GM19193 (cell line): Measurements from ENCODE around the gene PI4K2A.

Experiments
- POLR2A ChIP-seq: IDR thresholded peaks from 4 replicates; pipeline ENCODE4 v1.6.1; 2011; ENCODE audit not compliant: insufficient read depth, insufficient read length; ENCODE audit errors: extremely low read depth

Gene PI4K2A

GRCh38 chr10:97648562-97649404 is 8.3 kb downstream of the PI4K2A start:
- TF ChIP-seq POLR2A = no peak

GRCh38 chr10:97650726-97651125 is 10.3 kb downstream of the PI4K2A start:
- TF ChIP-seq POLR2A = no peak

GRCh38 chr10:97651773-97652172 is 11.3 kb downstream of the PI4K2A start:
- TF ChIP-seq POLR2A = no peak

- no peak for TF ChIP-seq POLR2A
Measured at GRCh38 chr10:97656777-97657176, 16.3 kb downstream of the PI4K2A start.

- no peak for TF ChIP-seq POLR2A
Measured at GRCh38 chr10:97659589-97659988, 19.1 kb downstream of the PI4K2A start.

GRCh38 chr10:97664282-97664850 is 23.9 kb downstream of the PI4K2A start:
- no peak for TF ChIP-seq POLR2A

GRCh38 chr10:97666992-97667391 is 26.5 kb downstream of the PI4K2A start:
- no peak for TF ChIP-seq POLR2A

GRCh38 chr10:97667463-97667862 is 27.0 kb downstream of the PI4K2A start:
- TF ChIP-seq POLR2A = no peak

GRCh38 chr10:97669571-97669970 is 29.1 kb downstream of the PI4K2A start:
- TF ChIP-seq POLR2A = no peak

- no peak for TF ChIP-seq POLR2A
Measured at GRCh38 chr10:97673736-97674525, 33.5 kb downstream of the PI4K2A start.

- TF ChIP-seq POLR2A = no peak
Measured at GRCh38 chr10:97675222-97675621, 34.8 kb downstream of the PI4K2A start.

- TF ChIP-seq POLR2A = no peak
Measured at GRCh38 chr10:97676770-97677581, 36.5 kb downstream of the PI4K2A start.

GRCh38 chr10:97679594-97679993 is 39.1 kb downstream of the PI4K2A start:
- no peak for TF ChIP-seq POLR2A

GRCh38 chr10:97682042-97682441 is 41.6 kb downstream of the PI4K2A start:
- TF ChIP-seq POLR2A = no peak
